ENCODE data around the gene NCF2.
A peak's percentile ranks its signal among the peaks of the same experiment; 100 is the strongest.

NCF2 gene

DNA sequence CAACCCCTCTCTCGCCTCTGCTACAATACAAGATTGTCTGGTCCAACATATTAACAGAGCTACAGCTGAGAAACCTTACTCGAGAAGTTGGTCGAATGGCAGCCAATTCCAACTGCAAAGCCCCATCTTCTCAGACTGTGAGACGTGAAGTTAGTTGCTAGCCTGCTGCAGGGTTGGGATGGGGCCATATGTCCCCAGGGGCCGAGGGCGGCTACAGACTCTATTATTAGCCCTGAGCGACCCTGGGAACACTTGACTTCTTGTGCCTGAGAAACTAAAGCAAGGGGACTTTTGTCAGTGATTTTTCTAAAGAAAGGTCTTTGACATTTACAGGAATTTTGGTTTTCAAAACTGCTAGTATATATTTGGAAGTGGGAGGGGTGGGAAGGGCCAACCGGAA lies 13.7 kb downstream of the NCF2 start:
- Histone ChIP-seq H3K36me3 (peaks cover 96% of the 10 kb centered on the region), H3K9me3 (peaks cover 12% of the 10 kb centered on the region), H3K27me3 (no peaks in the 10 kb centered on the region), H3K27ac (peak overlapping the region; percentile 100), H3K4me3 (ENCODE audit: low read depth in 1 of 2, low read length in 1 of 2) (no peak overlapping the region), H3K4me1 (ENCODE audit: control insufficient read depth in 1 of 2, insufficient read depth in 1 of 2, low read depth in 1 of 2, low read length in 1 of 2) (peaks cover 69 to 89% of the 10 kb centered on the region in 2 experiments)
- TF ChIP-seq CTCF (IDR thresholded peaks at IDR 0.05): no peak

- H3K9me3 ChIP-seq: peaks cover 12% of the 10 kb centered on the region
- no peak overlapping the region for H3K4me3 ChIP-seq (ENCODE audit: low read depth in 1 of 2, low read length in 1 of 2)
- no peaks in the 10 kb centered on the region for H3K27me3 ChIP-seq
- TF ChIP-seq CTCF (IDR thresholded peaks at IDR 0.05): no peak
- H3K27ac ChIP-seq: peak overlapping the region; percentile 100
- peaks cover 66 to 88% of the 10 kb centered on the region in 2 experiments for H3K4me1 ChIP-seq (ENCODE audit: control insufficient read depth in 1 of 2, insufficient read depth in 1 of 2, low read depth in 1 of 2, low read length in 1 of 2)
- peaks cover 99% of the 10 kb centered on the region for H3K36me3 ChIP-seq
Observed at GRCh38 chr1:183575606-183576005, 14.7 kb downstream of the NCF2 start.

GRCh38 chr1:183572721-183573120 lies 17.5 kb downstream of the NCF2 start:
- peaks cover 17% of the 10 kb centered on the region for H3K9me3 ChIP-seq
- H3K27ac ChIP-seq: peak overlapping the region; percentile 100
- H3K4me3 ChIP-seq (ENCODE audit: low read depth in 1 of 2, low read length in 1 of 2): no peak overlapping the region
- H3K4me1 ChIP-seq (ENCODE audit: control insufficient read depth in 1 of 2, insufficient read depth in 1 of 2, low read depth in 1 of 2, low read length in 1 of 2): peaks cover 66 to 88% of the 10 kb centered on the region in 2 experiments
- no peak for TF ChIP-seq CTCF (IDR thresholded peaks at IDR 0.05)
- H3K36me3 ChIP-seq: peaks cover 100% of the 10 kb centered on the region
- H3K27me3 ChIP-seq: no peaks in the 10 kb centered on the region

DNA sequence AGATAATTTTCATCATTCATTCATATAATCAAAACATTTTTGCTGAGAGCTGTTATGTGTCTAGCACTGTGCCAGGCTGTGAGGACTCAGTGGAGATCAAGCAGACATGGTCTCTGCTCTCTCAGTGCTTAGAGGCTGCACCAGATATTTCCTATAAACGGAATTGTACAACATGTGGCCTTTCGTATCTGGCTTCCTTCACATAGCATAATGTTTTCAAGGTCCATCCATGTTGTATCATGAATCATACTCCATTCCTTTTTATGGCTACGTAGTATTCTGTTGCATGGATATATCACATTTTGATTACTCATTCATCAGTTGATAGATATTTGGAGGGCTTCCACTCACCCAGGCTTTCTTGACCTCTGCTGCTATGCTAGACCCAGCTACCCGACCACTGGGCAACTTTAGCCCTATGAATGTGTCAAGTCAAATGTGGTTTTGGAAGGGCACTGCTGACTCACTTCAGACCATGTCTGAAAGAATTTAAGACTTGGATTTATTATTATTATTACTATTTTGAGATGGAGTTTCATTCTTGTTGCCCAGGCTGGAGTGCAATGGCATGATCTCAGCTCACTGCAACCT lies 18.5 kb downstream of the NCF2 start:
- H3K27me3 ChIP-seq: no peaks in the 10 kb centered on the region
- peaks cover 17% of the 10 kb centered on the region for H3K9me3 ChIP-seq
- no peak for TF ChIP-seq CTCF (IDR thresholded peaks at IDR 0.05)
- no peak overlapping the region for H3K4me3 ChIP-seq (ENCODE audit: low read depth in 1 of 2, low read length in 1 of 2)
- H3K36me3 ChIP-seq: peaks cover 100% of the 10 kb centered on the region
- peak overlapping the region; percentile 100 for H3K27ac ChIP-seq
- H3K4me1 ChIP-seq (ENCODE audit: control insufficient read depth in 1 of 2, insufficient read depth in 1 of 2, low read depth in 1 of 2, low read length in 1 of 2): peaks cover 66 to 88% of the 10 kb centered on the region in 2 experiments

DNA sequence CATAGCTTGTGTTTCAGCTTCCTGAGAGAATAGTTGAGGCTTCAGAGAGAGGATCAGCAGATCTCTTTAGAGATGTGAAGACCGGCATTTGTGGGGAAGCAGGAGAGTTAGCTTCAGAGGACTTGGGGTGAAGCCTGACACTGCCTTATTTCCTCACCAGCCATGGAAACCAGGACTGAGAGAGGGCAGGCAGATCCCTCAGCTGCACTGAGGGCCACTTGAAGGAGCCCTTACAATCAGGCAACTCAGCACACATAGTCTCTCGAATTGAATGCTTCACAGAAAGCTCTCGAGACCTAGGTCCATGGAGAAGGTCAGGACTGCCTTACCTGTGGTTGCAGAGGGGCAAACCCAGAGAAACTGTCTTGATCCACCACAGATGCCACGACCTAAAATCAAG lies 19.8 kb downstream of the NCF2 start:
- H3K4me1 ChIP-seq (ENCODE audit: control insufficient read depth in 1 of 2, insufficient read depth in 1 of 2, low read depth in 1 of 2, low read length in 1 of 2): peaks cover 65 to 88% of the 10 kb centered on the region in 2 experiments
- no peaks in the 10 kb centered on the region for H3K27me3 ChIP-seq
- no peak for TF ChIP-seq CTCF (IDR thresholded peaks at IDR 0.05)
- H3K27ac ChIP-seq: peak overlapping the region; percentile 100
- H3K9me3 ChIP-seq: peaks cover 20% of the 10 kb centered on the region
- H3K36me3 ChIP-seq: peaks cover 100% of the 10 kb centered on the region
- peak overlapping the region in 1 of 2 experiments; percentile 59 for H3K4me3 ChIP-seq (ENCODE audit: low read depth in 1 of 2, low read length in 1 of 2)
